OCI-LY7 (cell line): ENCODE measurements around the gene GCKR. TPM values are rescaled to one million over a fixed set of nuclear protein-coding genes. Genes with fewer than 3 reads are reported as not detected.
A peak's percentile ranks its signal among the peaks of the same experiment; 100 is the strongest.

ENCODE experiments used
- Bru-seq: library from RNA; stranded (reverse); fragments of 400-500 nt; gene quantifications from one replicate; lab custom pipeline; 2021; lab: Mats Ljungman, UMichigan
- BruChase-seq, 2 experiments: library from RNA; stranded (reverse); fragments of 400-500 nt; gene quantifications; one replicate each; lab custom pipeline; 2021; lab: Mats Ljungman, UMichigan
- BruUV-seq: library from RNA; stranded (reverse); fragments of 400-500 nt; replicated peaks from 2 replicates; lab custom pipeline; 2021; lab: Mats Ljungman, UMichigan
- CTCF ChIA-PET: fragments of 300-600 bp; sonication (Branson Sonifier 250); formaldehyde crosslinking; loops from one replicate; lab custom pipeline; 2022; ENCODE audit warnings: antibody characterized with exemption; ENCODE audit not compliant: unreplicated experiment; lab: Charles Lee
- POLR2A ChIA-PET: fragments of 300-600 bp; sonication (Branson Sonifier 250); formaldehyde crosslinking; loops from one replicate; lab custom pipeline; 2022; ENCODE audit warnings: antibody characterized with exemption; lab: Charles Lee
- DNase-seq: peaks from one replicate; pipeline ENCODE4 v3.0.0-alpha.2; 2015; ENCODE audit warnings: low spot score
- H2AFZ ChIP-seq: fragments of 200-600 bp; sonication (generic), shearing (Covaris generic); 2 replicates; pipeline ENCODE4 v1.6.1; 2014; ENCODE audit warnings: mild to moderate bottlenecking, antibody characterized with exemption, low read length, moderate library complexity
- H3K27ac ChIP-seq: fragments of 200-600 bp; sonication (generic); 2 replicates; pipeline ENCODE4 v1.5.1; 2014; ENCODE audit warnings: mixed run types, low read depth, mild to moderate bottlenecking, moderate library complexity, low read length, inconsistent platforms; ENCODE audit not compliant: poor library complexity, severe bottlenecking
- H3K36me3 ChIP-seq: fragments of 200-600 bp; sonication (generic); 2 replicates; pipeline ENCODE4 v1.6.1; 2014; ENCODE audit warnings: mild to moderate bottlenecking, antibody characterized with exemption, low read length, moderate library complexity, mixed read lengths; ENCODE audit not compliant: insufficient read depth
- H3K4me1 ChIP-seq: fragments of 200-600 bp; sonication (generic); 2 replicates; pipeline ENCODE4 v1.5.1; 2014; ENCODE audit warnings: mild to moderate bottlenecking, low read length; ENCODE audit not compliant: insufficient read depth, poor library complexity, severe bottlenecking
- H3K4me2 ChIP-seq: fragments of 200-600 bp; sonication (generic); 2 replicates; pipeline ENCODE4 v1.6.1; 2014; ENCODE audit warnings: mild to moderate bottlenecking, low read length
- H3K4me3 ChIP-seq: fragments of 200-600 bp; sonication (generic); 2 replicates; pipeline ENCODE4 v1.5.1; 2014; ENCODE audit warnings: mild to moderate bottlenecking, low read depth, low read length; ENCODE audit not compliant: poor library complexity, severe bottlenecking
- H3K79me2 ChIP-seq: fragments of 200-600 bp; sonication (generic); 2 replicates; pipeline ENCODE4 v1.6.1; 2016; ENCODE audit warnings: low read depth, mild to moderate bottlenecking, low read length, moderate library complexity, mixed read lengths; ENCODE audit not compliant: insufficient read depth
- H3K9me2 ChIP-seq: fragments of 200-600 bp; sonication (generic); 2 replicates; pipeline ENCODE4 v1.6.1; 2016; ENCODE audit warnings: mild to moderate bottlenecking, low read length, mixed read lengths; ENCODE audit not compliant: insufficient read depth
- H3K9me3 ChIP-seq: fragments of 200-600 bp; sonication (generic); 2 replicates; pipeline ENCODE4 v1.6.1; 2014; ENCODE audit warnings: mild to moderate bottlenecking, mixed run types, low read length, mixed read lengths
- H4K20me1 ChIP-seq: fragments of 200-600 bp; sonication (generic); 2 replicates; pipeline ENCODE4 v1.6.1; 2014; ENCODE audit warnings: mild to moderate bottlenecking, antibody characterized with exemption, low read length, moderate library complexity, mixed read lengths; ENCODE audit not compliant: insufficient read depth
- CTCF ChIP-seq: fragments of 200-600 bp; sonication (generic); conservative IDR thresholded peaks from 2 replicates; pipeline ENCODE4 v1.5.1; 2014; ENCODE audit warnings: mild to moderate bottlenecking, antibody characterized with exemption, low read length, moderate library complexity, mixed read lengths
- EZH2phosphoT487 ChIP-seq: fragments of 200-600 bp; sonication (generic); IDR thresholded peaks from 2 replicates; pipeline ENCODE4 v1.6.1; 2018; ENCODE audit warnings: low read depth, borderline replicate concordance, mild to moderate bottlenecking, mixed run types, antibody characterized with exemption, low read length, moderate library complexity, mixed read lengths
- intact Hi-C: fragments of 100-400 bp; cut with micrococcal nuclease; formaldehyde crosslinking; loops from one replicate; pipeline ENCODE4 v1.10.0; 2022; ENCODE audit not compliant: unreplicated experiment
- long read RNA-seq: library from polyadenylated mRNA; stranded (forward); transcript quantifications from one replicate; pipeline ENCODE4 v2.0.0, GENCODE V29; 2022
- total RNA-seq, 2 experiments: library from RNA; depleted of rRNA in 1 of 2; stranded (reverse); fragments of >200 nt in 1 of 2; shearing (Covaris generic) in 1 of 2; gene quantifications; 2 replicates each; pipeline ENCODE4 v1.2.3, GENCODE V29; 2014 to 2022

Gene GCKR
- total RNA-seq (2014; rRNA removed; shearing (Covaris generic)) (not detected in 2 replicates), total RNA-seq (2022) (not detected in 2 replicates), Bru-seq, nascent RNA (not detected), BruChase-seq, experiment 1, labeled RNA remaining after a 6-hour chase (not detected), BruChase-seq, experiment 2, labeled RNA remaining after a 2-hour chase (percentile 5 among the genes with signal in this experiment)
- long read RNA-seq = 0 reads

GRCh38 chr2:27496357-27497287 is at the start of gene GCKR:
Gene GCKR (plus strand): TSS chr2:27496839. CDS start chr2:27496905, 66 bp downstream.
- no peak for TF ChIP-seq EZH2phosphoT487
- TF ChIP-seq CTCF = no peak
- Histone ChIP-seq H4K20me1 (no peaks in the 10 kb centered on the region), H3K27ac (no peak within 1 kb of the TSS), H3K36me3 (no peaks in the 10 kb centered on the region), H3K9me3 (no peaks in the 10 kb centered on the region), H3K4me2 (no peak within 1 kb of the TSS), H2AFZ (no peak within 1 kb of the TSS), H3K4me1 (no peaks in the 10 kb centered on the region), H3K4me3 (no peak within 1 kb of the TSS), H3K79me2 (no peaks in the 10 kb centered on the region), H3K9me2 (no peaks in the 10 kb centered on the region)
- intact Hi-C loops = no loop called here
- DNase-seq = no peak
- POLR2A ChIA-PET = no interaction called here
- BruUV-seq = no TSS peak
- CTCF ChIA-PET = no interaction called here

- H4K20me1 ChIP-seq = no peaks in the 10 kb centered on the region
- H3K79me2 ChIP-seq = no peaks in the 10 kb centered on the region
- H2AFZ ChIP-seq = no peak overlapping the region
- H3K9me3 ChIP-seq = no peaks in the 10 kb centered on the region
- no peaks in the 10 kb centered on the region for H3K4me1 ChIP-seq
- POLR2A ChIA-PET = no interaction called here
- no peak for DNase-seq
- CTCF ChIA-PET = interaction anchor here (1.0 kb wide), 1 partner anchor 14 kb away, joined by 3 read pairs; no protein-coding TSS in a partner anchor
- no peak overlapping the region for H3K27ac ChIP-seq
- no peak overlapping the region for H3K4me3 ChIP-seq
- H3K9me2 ChIP-seq = no peaks in the 10 kb centered on the region
- H3K4me2 ChIP-seq = no peak overlapping the region
- BruUV-seq = no TSS peak
- intact Hi-C loops = no loop called here
- H3K36me3 ChIP-seq = no peaks in the 10 kb centered on the region
- TF ChIP-seq CTCF = no peak
- TF ChIP-seq EZH2phosphoT487 = no peak
Measured at GRCh38 chr2:27448381-27448780, 48.3 kb upstream of the GCKR start.
